H1 (cell line): ENCODE data around the gene SV2C. TPM values are rescaled to one million over a fixed set of nuclear protein-coding genes. Genes with fewer than 3 reads are reported as not detected.

ENCODE experiments used
- CTCF ChIA-PET: fragments of 300-600 bp; sonication (Branson Sonifier 250); formaldehyde crosslinking; loops from one replicate; lab custom pipeline; 2021; ENCODE audit not compliant: partially characterized antibody; lab: Charles Lee
- POLR2A ChIA-PET: fragments of 300-600 bp; sonication (Branson Sonifier 250); formaldehyde crosslinking; loops from one replicate; lab custom pipeline; 2021; ENCODE audit warnings: inconsistent platforms; ENCODE audit not compliant: partially characterized antibody; lab: Charles Lee
- DNase-seq, 2 experiments: peaks; one replicate each; pipeline versions ENCODE4 v3.0.0 to v3.0.0-alpha.2; 2010 to 2022; ENCODE audit warnings: low spot score in 2 of 2, low read depth in 1 of 2, mixed read lengths in 1 of 2
- FAIRE-seq: peaks from 2 replicates; lab custom pipeline; 2011; peaks lifted over from hg19 to GRCh38; lab: Jason Lieb, UNC
- H2AFZ ChIP-seq: 2 replicates; pipeline ENCODE4 v1.8.1; 2012; ENCODE audit warnings: low read length, inconsistent platforms
- H2AK5ac ChIP-seq: 2 replicates; pipeline ENCODE4 v1.6.1; 2013; ENCODE audit warnings: low read depth, low read length
- H2BK120ac ChIP-seq: replicated peaks from 2 replicates; pipeline ENCODE3; 2013; ENCODE audit warnings: low read depth, low read length, inconsistent platforms
- H2BK12ac ChIP-seq: 2 replicates; pipeline ENCODE4 v1.6.1; 2013; ENCODE audit warnings: low read depth, low read length
- H2BK15ac ChIP-seq: 2 replicates; pipeline ENCODE4 v1.6.1; 2013; ENCODE audit warnings: low read length
- H2BK20ac ChIP-seq: 2 replicates; pipeline ENCODE4 v1.6.1; 2013; ENCODE audit warnings: low read length
- H2BK5ac ChIP-seq: 2 replicates; pipeline ENCODE4 v1.6.1; 2013; ENCODE audit warnings: low read depth, low read length
- H3K14ac ChIP-seq: 2 replicates; pipeline ENCODE4 v1.6.1; 2013; ENCODE audit warnings: inconsistent platforms; ENCODE audit not compliant: insufficient read length
- H3K18ac ChIP-seq: 2 replicates; pipeline ENCODE4 v1.6.1; 2013; ENCODE audit warnings: low read length; ENCODE audit errors: extremely low read depth
- H3K23ac ChIP-seq: 2 replicates; pipeline ENCODE4 v1.6.1; 2013; ENCODE audit warnings: inconsistent platforms; ENCODE audit not compliant: insufficient read length
- H3K23me2 ChIP-seq: 2 replicates; pipeline ENCODE4 v1.6.1; 2013; ENCODE audit warnings: low read depth, low read length
- H3K27ac ChIP-seq: 2 replicates; pipeline ENCODE4 v1.6.1; 2011; ENCODE audit warnings: low read depth, low read length, inconsistent platforms
- H3K27me3 ChIP-seq, 4 experiments: replicated peaks in 1 of 4; 1 replicate in 1 of 4; 2 replicates in 3 of 4; pipeline versions ENCODE4 v1.6.1 to v1.8.1; 2011 to 2013; ENCODE audit warnings: low read length in 3 of 4, mild to moderate bottlenecking in 3 of 4, inconsistent platforms in 2 of 4, mixed read lengths in 2 of 4, moderate library complexity in 1 of 4; ENCODE audit not compliant: control insufficient read depth in 3 of 4, insufficient read depth in 3 of 4; ENCODE audit errors: extremely low read depth in 1 of 4
- H3K36me3 ChIP-seq, 4 experiments: 2 replicates each; pipeline versions ENCODE4 v1.6.1 to v1.8.1; 2011 to 2013; ENCODE audit warnings: mild to moderate bottlenecking in 4 of 4, low read length in 3 of 4, moderate library complexity in 2 of 4, control low read depth in 1 of 4, inconsistent platforms in 1 of 4; ENCODE audit not compliant: insufficient read depth in 4 of 4, control insufficient read depth in 2 of 4
- H3K4ac ChIP-seq: replicated peaks from 2 replicates; pipeline ENCODE3; 2013; ENCODE audit warnings: low read length, low read depth, mixed read lengths, inconsistent platforms; ENCODE audit not compliant: insufficient read length
- H3K4me1 ChIP-seq, 4 experiments: replicated peaks in 1 of 4; 1 replicate in 1 of 4; 2 replicates in 3 of 4; pipeline versions ENCODE4 v1.6.1 to v1.8.1; 2011 to 2013; ENCODE audit warnings: low read length in 3 of 4, inconsistent platforms in 2 of 4, mixed read lengths in 1 of 4; ENCODE audit not compliant: insufficient read depth in 4 of 4, control insufficient read depth in 3 of 4
- H3K4me2 ChIP-seq, 2 experiments: 2 replicates each; pipeline versions ENCODE4 v1.6.1 to v1.8.1; 2011 to 2013; ENCODE audit warnings: low read depth in 2 of 2, low read length in 2 of 2, control low read depth in 1 of 2, inconsistent platforms in 1 of 2, mild to moderate bottlenecking in 1 of 2; ENCODE audit not compliant: insufficient read depth in 1 of 2
- H3K4me3 ChIP-seq, 4 experiments: fragments of 200-600, 300-600 bp in 1 of 4; sonication (generic), shearing (Covaris generic), sonication (Bioruptor Twin) in 1 of 4; 2 replicates each; pipeline versions ENCODE4 v1.5.1 to v1.8.1; 2011 to 2016; ENCODE audit warnings: low read length in 4 of 4, low read depth in 3 of 4, control low read depth in 2 of 4, inconsistent platforms in 2 of 4, mild to moderate bottlenecking in 2 of 4, mixed read lengths in 1 of 4, moderate library complexity in 1 of 4; ENCODE audit not compliant: insufficient read depth in 2 of 4; ENCODE audit errors: extremely low read depth in 1 of 4
- H3K56ac ChIP-seq: replicated peaks from 2 replicates; pipeline ENCODE3; 2013; ENCODE audit warnings: low read depth, mild to moderate bottlenecking, mixed read lengths, low read length, inconsistent platforms; ENCODE audit not compliant: insufficient read length
- H3K79me1 ChIP-seq: 2 replicates; pipeline ENCODE4 v1.6.1; 2013; ENCODE audit warnings: low read depth, low read length, control low read depth
- H3K79me2 ChIP-seq, 2 experiments: 2 replicates each; pipeline versions ENCODE4 v1.6.1 to v1.8.1; 2012 to 2013; ENCODE audit warnings: low read length in 2 of 2, mild to moderate bottlenecking in 2 of 2, inconsistent platforms in 1 of 2; ENCODE audit not compliant: insufficient read depth in 2 of 2, control insufficient read depth in 1 of 2
- H3K9ac ChIP-seq, 4 experiments: replicated peaks in 1 of 4; 1 replicate in 1 of 4; 2 replicates in 3 of 4; pipeline versions ENCODE4 v1.6.1 to v1.8.1; 2011 to 2013; ENCODE audit warnings: low read depth in 3 of 4, low read length in 3 of 4, control low read depth in 2 of 4, mild to moderate bottlenecking in 2 of 4, moderate library complexity in 2 of 4, inconsistent platforms in 1 of 4; ENCODE audit errors: extremely low read depth in 1 of 4
- H3K9me3 ChIP-seq, 2 experiments: 2 replicates each; pipeline versions ENCODE4 v1.6.1 to v1.8.1; 2012 to 2013; ENCODE audit warnings: mild to moderate bottlenecking in 2 of 2, moderate library complexity in 2 of 2, control low read depth in 1 of 2, inconsistent platforms in 1 of 2, low read depth in 1 of 2, low read length in 1 of 2, mixed read lengths in 1 of 2; ENCODE audit not compliant: insufficient read depth in 2 of 2
- H4K20me1 ChIP-seq, 2 experiments: replicated peaks in 1 of 2; 2 replicates each; pipeline versions ENCODE3 to v1.8.1; 2011 to 2013; ENCODE audit warnings: inconsistent platforms in 2 of 2, low read length in 2 of 2, mild to moderate bottlenecking in 1 of 2; ENCODE audit not compliant: insufficient read depth in 2 of 2, control insufficient read depth in 1 of 2
- H4K5ac ChIP-seq: 2 replicates; pipeline ENCODE4 v1.6.1; 2013; ENCODE audit warnings: low read length, low read depth, mixed read lengths, inconsistent platforms; ENCODE audit not compliant: insufficient read length
- H4K8ac ChIP-seq: 2 replicates; pipeline ENCODE4 v1.8.0; 2013; ENCODE audit warnings: mild to moderate bottlenecking, moderate library complexity, low read length, inconsistent platforms; ENCODE audit not compliant: insufficient read depth; ENCODE audit errors: extremely low read depth
- H4K91ac ChIP-seq: replicated peaks from 2 replicates; pipeline ENCODE3; 2013; ENCODE audit warnings: low read length, mixed read lengths, inconsistent platforms; ENCODE audit not compliant: insufficient read length
- ASH2L ChIP-seq: fragments of 200-600, 300-600 bp; sonication (generic); IDR thresholded peaks from one replicate; pipeline ENCODE4 v1.7.1; 2017; ENCODE audit warnings: low read length
- BACH1 ChIP-seq: IDR thresholded peaks from 2 replicates; pipeline ENCODE4 v1.6.1; 2012; ENCODE audit warnings: low read length, improper control_type of control experiment
- CBX8 ChIP-seq: fragments of 300-800, 300-1000 bp; sonication (generic); IDR thresholded peaks from 2 replicates; pipeline ENCODE4 v1.7.1; 2016; ENCODE audit warnings: low read depth, low read length, borderline replicate concordance
- CTBP2 ChIP-seq: IDR thresholded peaks from 2 replicates; pipeline ENCODE4 v1.7.0; 2011; ENCODE audit warnings: borderline replicate concordance, mild to moderate bottlenecking, moderate library complexity, mixed read lengths, low read length; ENCODE audit not compliant: insufficient read depth, insufficient read length
- EP300 ChIP-seq, 2 experiments: IDR thresholded peaks; 1 replicate in 1 of 2; 2 replicates in 1 of 2; pipeline ENCODE4 v1.6.1; 2011 to 2012; ENCODE audit warnings: low read depth in 2 of 2, low read length in 2 of 2, mild to moderate bottlenecking in 2 of 2, borderline replicate concordance in 1 of 2, inconsistent platforms in 1 of 2, moderate library complexity in 1 of 2
- GTF2F1 ChIP-seq: IDR thresholded peaks from 2 replicates; pipeline ENCODE4 v1.6.1; 2012; ENCODE audit warnings: low read depth, low read length, improper control_type of control experiment, borderline replicate concordance
- HDAC2 ChIP-seq, 2 experiments: fragments of 300-600 bp in 1 of 2; sonication (generic) in 1 of 2; IDR thresholded peaks; 2 replicates each; pipeline ENCODE4 v1.6.1; 2011 to 2012; ENCODE audit warnings: low read depth in 2 of 2, low read length in 2 of 2, mild to moderate bottlenecking in 2 of 2, moderate library complexity in 2 of 2, borderline replicate concordance in 1 of 2, inconsistent platforms in 1 of 2
- NANOG ChIP-seq: IDR thresholded peaks from 2 replicates; pipeline ENCODE4 v1.6.1; 2011; ENCODE audit warnings: low read length, low read depth, mild to moderate bottlenecking, inconsistent platforms; ENCODE audit not compliant: insufficient read depth, poor library complexity, severe bottlenecking
- NRF1 ChIP-seq: IDR thresholded peaks from 2 replicates; pipeline ENCODE4 v1.6.1; 2011; ENCODE audit warnings: mild to moderate bottlenecking, low read depth, low read length, improper control_type of control experiment
- WGBS, 2 experiments: shearing (Covaris generic) in 1 of 2; methylation state at CpG; one replicate each; pipeline versions ENCODE4 v1.1.6 to v1.1.7; 2013 to 2015; ENCODE audit warnings: low lambda C conversion rate in 2 of 2, mixed read lengths in 2 of 2, inconsistent platforms in 1 of 2, low coverage in 1 of 2, missing lambda C conversion rate in 1 of 2; ENCODE audit not compliant: insufficient replicate concordance in 2 of 2, insufficient coverage in 1 of 2, insufficient read length in 1 of 2; ENCODE audit errors: extremely low coverage in 1 of 2, missing lambda C conversion rate in 1 of 2; 5-methylcytosine and 5-hydroxymethylcytosine counted together
- polyA plus RNA-seq, 7 experiments: library from polyadenylated mRNA; depleted of rRNA in 3 of 7; stranded (reverse) in 5 of 7; unstranded in 2 of 7; fragments of >200 nt in 5 of 7; fragments of 200-250 nt in 2 of 7; gene quantifications; 1 replicate in 5 of 7; 2 replicates in 1 of 7; 4 replicates in 1 of 7; pipeline versions ENCODE4 v1.2.1 to v1.2.3, GENCODE V29; 2011 to 2013; ENCODE audit warnings: missing spikeins in 2 of 7, mixed read lengths in 2 of 7
- total RNA-seq: library from RNA; stranded (reverse); fragmentation: NEBNext Ultra II Directional; extraction: Animal tissue kit (Norgen Biotek cat#: 25700); gene quantifications from 2 replicates; pipeline ENCODE4 v1.2.1, GENCODE V29; 2021
- TF ChIP-seq, protein P1 (sequence below): IDR thresholded peaks from 2 replicates; pipeline ENCODE4 v1.6.1; 2011; ENCODE audit warnings: low read length, improper control_type of control experiment

Gene SV2C
- total and polyA plus RNA-seq, 2 of the 8 experiments (the other 6 are each of a cell fraction or from before 2014, with no cell fraction given): 0.08 to 0.24 TPM

DNA sequence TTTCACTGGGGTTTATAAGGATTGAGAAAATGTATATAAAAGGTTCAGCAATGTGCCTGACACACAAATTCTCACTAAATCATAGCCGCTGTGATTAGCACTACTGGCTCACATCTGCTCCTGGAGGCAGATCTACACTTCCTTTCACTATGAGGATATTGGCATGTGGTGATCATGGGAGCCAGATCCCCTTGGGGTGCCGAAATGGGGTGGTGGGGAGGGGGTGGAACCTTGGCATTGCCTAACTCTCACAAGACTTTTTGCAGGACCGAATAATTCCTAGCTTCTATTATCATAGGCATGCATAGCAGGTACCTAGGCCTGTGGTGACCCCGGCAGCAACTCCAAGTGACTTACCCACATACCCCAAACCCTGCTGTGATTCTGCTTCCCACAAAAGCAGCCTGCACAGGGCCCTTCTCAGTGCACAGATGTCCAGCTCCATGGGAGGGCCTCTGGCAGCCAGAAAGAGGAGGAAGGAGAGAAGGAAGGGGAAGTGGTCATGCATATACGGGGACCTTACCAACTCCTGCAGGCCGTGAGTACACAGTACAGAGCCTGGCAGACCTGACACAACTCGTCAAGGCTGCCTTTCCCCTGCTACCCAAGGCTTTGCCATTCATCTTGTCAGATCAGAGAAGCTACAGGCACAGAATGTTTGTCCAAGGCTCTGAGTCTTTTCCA, 258.6 kb downstream of the SV2C start:
- H3K4me3 ChIP-seq: no peak overlapping the region
- no peak overlapping the region for H2AK5ac ChIP-seq
- DNase-seq (no peak), FAIRE-seq (no peak)
- no peak overlapping the region for H3K56ac ChIP-seq
- no peaks in the 10 kb centered on the region for H4K20me1 ChIP-seq
- no peak overlapping the region for H4K8ac ChIP-seq
- no peak overlapping the region for H4K91ac ChIP-seq
- H3K27ac ChIP-seq: no peak overlapping the region
- peak overlapping the region; percentile 35; the same call in 1 of the 2 replicates for H2BK5ac ChIP-seq
- H3K79me1 ChIP-seq: no peaks in the 10 kb centered on the region
- H3K79me2 ChIP-seq: no peaks in the 10 kb centered on the region
- H3K14ac ChIP-seq: no peak overlapping the region
- CTCF ChIA-PET: interaction anchor here (0.9 to 1.6 kb wide), 4 partner anchors 10 to 15 kb away, joined by 3 to 5 read pairs (median 4); no protein-coding TSS in a partner anchor
- peaks cover 2 to 11% (median 3%) of the 10 kb centered on the region in 4 experiments for H3K4me1 ChIP-seq
- POLR2A ChIA-PET: interaction anchor here (0.7 kb wide), 1 partner anchor 10 kb away, joined by 3 read pairs; no protein-coding TSS in a partner anchor
- H4K5ac ChIP-seq: no peak overlapping the region
- H3K4me2 ChIP-seq: no peak overlapping the region
- no peaks in the 10 kb centered on the region for H3K27me3 ChIP-seq
- H2BK15ac ChIP-seq: no peak overlapping the region
- peak overlapping the region in 1 of 4 experiments; percentile 10; a peak in 1 of 7 replicates for H3K9ac ChIP-seq
- no peak overlapping the region for H2AFZ ChIP-seq
- peak overlapping the region; percentile 73; the same call in 1 of the 2 replicates for H2BK20ac ChIP-seq
- peaks cover 1% of the 10 kb centered on the region in 2 experiments; a peak in 2 of 4 replicates for H3K9me3 ChIP-seq
- 75% methylated on average over 7 of the region's 7 CpGs; no CpG with 5 or more reads in 1 of the 2 experiments for WGBS, 2 experiments
- H3K4ac ChIP-seq: no peak overlapping the region
- H2BK12ac ChIP-seq: no peak overlapping the region
- H3K18ac ChIP-seq: no peak overlapping the region
- no peak overlapping the region for H3K23ac ChIP-seq
- no peaks in the 10 kb centered on the region for H3K36me3 ChIP-seq
- H2BK120ac ChIP-seq: no peak overlapping the region
- H3K23me2 ChIP-seq: no peaks in the 10 kb centered on the region
- TF ChIP-seq GTF2F1: no peak
- no peak for TF ChIP-seq NANOG
- no peak for TF ChIP-seq EP300 (IDR thresholded peaks at IDR 0.05; ENCODE audit: borderline replicate concordance in 1 of 2, low read depth in 2 of 2, low read length in 2 of 2)
- TF ChIP-seq NRF1: no peak
- no peak for TF ChIP-seq HDAC2 (IDR thresholded peaks at IDR 0.05; ENCODE audit: borderline replicate concordance in 1 of 2, low read depth in 2 of 2, low read length in 2 of 2)
- no peak for TF ChIP-seq CTBP2
- TF ChIP-seq CBX8: no peak
- no peak for TF ChIP-seq BACH1
- TF ChIP-seq ASH2L: no peak
- TF ChIP-seq, protein P1, sequence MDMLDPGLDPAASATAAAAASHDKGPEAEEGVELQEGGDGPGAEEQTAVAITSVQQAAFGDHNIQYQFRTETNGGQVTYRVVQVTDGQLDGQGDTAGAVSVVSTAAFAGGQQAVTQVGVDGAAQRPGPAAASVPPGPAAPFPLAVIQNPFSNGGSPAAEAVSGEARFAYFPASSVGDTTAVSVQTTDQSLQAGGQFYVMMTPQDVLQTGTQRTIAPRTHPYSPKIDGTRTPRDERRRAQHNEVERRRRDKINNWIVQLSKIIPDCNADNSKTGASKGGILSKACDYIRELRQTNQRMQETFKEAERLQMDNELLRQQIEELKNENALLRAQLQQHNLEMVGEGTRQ: no peak
